WERI-Rb-1 (cell line): Measurements from ENCODE around the gene PHF5A.

Experiments
- DNase-seq: peaks from one replicate; pipeline ENCODE4 v3.0.0-alpha.2; 2020
- H3K27ac ChIP-seq: fragments of 250-450 bp; sonication (Bioruptor Pico); 2 replicates; pipeline ENCODE4 v1.5.1; 2020; ENCODE audit warnings: mild to moderate bottlenecking, moderate library complexity
- H3K27me3 ChIP-seq: fragments of 250-450 bp; sonication (Bioruptor Pico); 2 replicates; pipeline ENCODE4 v1.5.1; 2021; ENCODE audit warnings: mild to moderate bottlenecking, low read depth, moderate library complexity; ENCODE audit not compliant: insufficient read depth, severe bottlenecking
- H3K36me3 ChIP-seq: fragments of 250-450 bp; sonication (Bioruptor Pico); 2 replicates; pipeline ENCODE4 v1.5.1; 2020; ENCODE audit warnings: mild to moderate bottlenecking, moderate library complexity
- H3K4me3 ChIP-seq: 2 replicates; pipeline ENCODE4 v1.5.1; 2011; ENCODE audit warnings: low read depth, mild to moderate bottlenecking, control low read depth, low read length
- H3K9me3 ChIP-seq: fragments of 250-450 bp; sonication (Bioruptor Pico); 2 replicates; pipeline ENCODE4 v1.5.1; 2021; ENCODE audit warnings: mild to moderate bottlenecking, moderate library complexity; ENCODE audit not compliant: severe bottlenecking
- CTCF ChIP-seq: IDR thresholded peaks from 2 replicates; pipeline ENCODE4 v1.5.1; 2011; ENCODE audit warnings: low read depth, mild to moderate bottlenecking, control low read depth, inconsistent platforms, low read length

PHF5A gene

GRCh38 chr22:41431656-41432055 is 36.8 kb downstream of the PHF5A start:
- Histone ChIP-seq H3K27ac (no peak overlapping the region), H3K9me3 (no peaks in the 10 kb centered on the region), H3K27me3 (no peaks in the 10 kb centered on the region), H3K36me3 (peaks cover 31% of the 10 kb centered on the region), H3K4me3 (no peak overlapping the region)
- TF ChIP-seq CTCF = no peak
- DNase-seq = no peak

- Histone ChIP-seq H3K27me3 (no peaks in the 10 kb centered on the region), H3K36me3 (peaks cover 14% of the 10 kb centered on the region), H3K4me3 (no peak overlapping the region), H3K27ac (no peak overlapping the region), H3K9me3 (no peaks in the 10 kb centered on the region)
- DNase-seq = no peak
- no peak for TF ChIP-seq CTCF
Observed at GRCh38 chr22:41429951-41430332, 38.5 kb downstream of the PHF5A start.

GRCh38 chr22:41429232-41429950 is 39.1 kb downstream of the PHF5A start:
- TF ChIP-seq CTCF = no peak
- DNase-seq = no peak
- Histone ChIP-seq H3K27me3 (no peaks in the 10 kb centered on the region), H3K4me3 (no peak overlapping the region), H3K27ac (no peak overlapping the region), H3K9me3 (no peaks in the 10 kb centered on the region), H3K36me3 (peaks cover 11% of the 10 kb centered on the region)

- no peak for DNase-seq
- Histone ChIP-seq H3K27ac (no peak overlapping the region), H3K27me3 (no peaks in the 10 kb centered on the region), H3K36me3 (peaks cover 3% of the 10 kb centered on the region; the same call in 1 of the 2 replicates), H3K4me3 (no peak overlapping the region), H3K9me3 (no peaks in the 10 kb centered on the region)
- no peak for TF ChIP-seq CTCF
Observed at GRCh38 chr22:41425660-41426365, 42.7 kb downstream of the PHF5A start.

GRCh38 chr22:41418717-41419116 is 49.8 kb downstream of the PHF5A start:
- Histone ChIP-seq H3K36me3 (no peaks in the 10 kb centered on the region), H3K27me3 (no peaks in the 10 kb centered on the region), H3K4me3 (no peak overlapping the region), H3K9me3 (no peaks in the 10 kb centered on the region), H3K27ac (no peak overlapping the region)
- TF ChIP-seq CTCF = no peak
- no peak for DNase-seq
